AG04450 (cell line): ENCODE results near the gene ARHGDIG. TPM values are rescaled to one million over a fixed set of nuclear protein-coding genes. Genes with fewer than 3 reads are reported as not detected.
"Not testable (repeated sequence)": the region's sequence is repeated elsewhere in the genome, so short reads cannot be mapped to it uniquely, and the experiment has no call there.

Source experiments
- CTCF ChIA-PET: fragments of 300-600, 350-600 bp; formaldehyde crosslinking; extraction: SDS; loops from one replicate; lab custom pipeline; 2022; ENCODE audit warnings: antibody characterized with exemption, inconsistent platforms; lab: Charles Lee
- POLR2A ChIA-PET: fragments of 350-600 bp; formaldehyde crosslinking; extraction: SDS; loops from one replicate; lab custom pipeline; 2021; ENCODE audit warnings: antibody characterized with exemption, inconsistent platforms; lab: Yijun Ruan, JAX
- DNase-seq: peaks from one replicate; pipeline ENCODE4 v3.0.0-alpha.2; 2011; ENCODE audit warnings: low read depth, low spot score
- H3K27ac ChIP-seq: one replicate; pipeline ENCODE4 v1.5.1; 2012; ENCODE audit warnings: low read depth, low read length, control low read depth
- H3K27me3 ChIP-seq: one replicate; pipeline ENCODE4 v1.6.0; 2012; ENCODE audit warnings: low read length; ENCODE audit not compliant: control insufficient read depth, insufficient read depth
- H3K4me3 ChIP-seq: 2 replicates; pipeline ENCODE4 v1.5.1; 2011; ENCODE audit warnings: mild to moderate bottlenecking, low read depth, low read length, control low read depth
- H3K9me3 ChIP-seq: 2 replicates; pipeline ENCODE4 v1.5.1; 2012; ENCODE audit warnings: low read length; ENCODE audit not compliant: control insufficient read depth, insufficient read depth
- CTCF ChIP-seq: IDR thresholded peaks from 2 replicates; pipeline ENCODE4 v1.5.1; 2011; ENCODE audit warnings: low read depth, low read length, control low read depth, inconsistent platforms
- polyA plus RNA-seq: library from polyadenylated mRNA; depleted of rRNA; stranded (reverse); fragments of >200 nt; gene quantifications from 2 replicates; pipeline ENCODE4 v1.2.3, GENCODE V29; 2011

The ARHGDIG gene
- polyA plus RNA-seq, 1 experiment, result not detected

- Histone ChIP-seq H3K27ac (no peak overlapping the region), H3K4me3 (no peak overlapping the region), H3K27me3 (no peaks in the 10 kb centered on the region), H3K9me3 (no peaks in the 10 kb centered on the region; the same call in 1 of the 2 replicates)
- CTCF ChIA-PET, result interaction anchor here (0.5 kb wide), 1 partner anchor 11 kb away, joined by 7 read pairs; no protein-coding TSS in a partner anchor
- POLR2A ChIA-PET, result no interaction called here
- DNase-seq, result no peak
- no peak for TF ChIP-seq CTCF
These were observed 27.7 kb upstream of the ARHGDIG start for GRCh38 chr16:252366-253337.

DNA sequence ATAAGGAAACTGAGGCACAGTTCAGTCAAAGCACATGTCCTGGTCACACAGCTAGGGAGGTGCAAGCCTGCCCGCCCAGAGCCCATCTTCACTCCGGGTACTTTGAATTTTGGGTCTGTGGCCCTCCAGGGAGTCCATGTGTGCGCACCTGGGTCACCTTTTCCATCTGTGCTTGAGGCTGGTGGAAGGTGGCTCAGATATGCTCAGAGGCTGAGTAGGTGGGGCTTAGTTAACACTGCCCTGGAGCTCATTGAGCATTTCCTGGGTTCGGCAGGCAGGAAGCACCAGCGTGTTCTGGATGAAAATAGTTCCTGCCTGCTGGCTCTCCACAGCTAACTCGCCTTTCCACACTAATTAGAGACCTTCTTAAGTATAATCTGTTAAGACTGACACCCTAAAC lies 26.6 kb upstream of the ARHGDIG start:
- Histone ChIP-seq H3K9me3 (no peaks in the 10 kb centered on the region; the same call in 1 of the 2 replicates), H3K4me3 (no peak overlapping the region), H3K27me3 (no peaks in the 10 kb centered on the region), H3K27ac (no peak overlapping the region)
- DNase-seq, result no peak
- POLR2A ChIA-PET, result interaction anchor here (0.6 kb wide), 1 partner anchor 15 kb away, joined by 3 read pairs; no protein-coding TSS in a partner anchor
- CTCF ChIA-PET, result interaction anchor here (0.6 kb wide), 1 partner anchor 98 kb away, joined by 3 read pairs; no protein-coding TSS in a partner anchor
- no peak for TF ChIP-seq CTCF

DNA sequence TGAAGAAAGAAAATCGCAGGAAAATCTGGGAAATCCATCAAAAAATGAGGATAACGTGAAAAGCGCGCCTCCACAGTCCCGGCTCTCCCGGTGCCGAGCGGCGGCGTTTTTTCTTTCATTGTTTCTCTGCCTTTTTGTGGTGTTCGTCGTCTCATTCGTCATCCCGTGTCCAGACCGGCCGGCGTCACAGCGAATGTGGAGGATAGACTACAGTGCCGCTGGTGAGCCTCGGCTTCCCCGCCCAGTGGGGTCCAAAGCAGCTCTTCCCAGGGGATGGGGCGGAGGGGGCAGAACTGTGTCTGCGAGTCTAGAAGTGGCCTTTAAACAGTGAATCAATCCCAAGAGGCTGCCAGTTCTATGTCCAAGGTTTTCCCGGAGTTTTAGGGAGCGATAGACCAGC lies 25.9 kb upstream of the ARHGDIG start:
- no peaks in the 10 kb centered on the region; the same call in 1 of the 2 replicates for H3K9me3 ChIP-seq
- H3K27ac ChIP-seq, result no peak overlapping the region
- POLR2A ChIA-PET, result no interaction called here
- no peak for TF ChIP-seq CTCF
- no peak overlapping the region for H3K4me3 ChIP-seq
- DNase-seq, result no peak
- H3K27me3 ChIP-seq, result no peaks in the 10 kb centered on the region
- CTCF ChIA-PET, result no interaction called here

GRCh38 chr16:255183-255582 lies 25.2 kb upstream of the ARHGDIG start:
- Histone ChIP-seq H3K27ac (no peak overlapping the region), H3K9me3 (no peaks in the 10 kb centered on the region), H3K27me3 (no peaks in the 10 kb centered on the region), H3K4me3 (no peak overlapping the region)
- ChIA-PET POLR2A (no interaction called here), CTCF (no interaction called here)
- no peak for TF ChIP-seq CTCF
- DNase-seq, result no peak

DNA sequence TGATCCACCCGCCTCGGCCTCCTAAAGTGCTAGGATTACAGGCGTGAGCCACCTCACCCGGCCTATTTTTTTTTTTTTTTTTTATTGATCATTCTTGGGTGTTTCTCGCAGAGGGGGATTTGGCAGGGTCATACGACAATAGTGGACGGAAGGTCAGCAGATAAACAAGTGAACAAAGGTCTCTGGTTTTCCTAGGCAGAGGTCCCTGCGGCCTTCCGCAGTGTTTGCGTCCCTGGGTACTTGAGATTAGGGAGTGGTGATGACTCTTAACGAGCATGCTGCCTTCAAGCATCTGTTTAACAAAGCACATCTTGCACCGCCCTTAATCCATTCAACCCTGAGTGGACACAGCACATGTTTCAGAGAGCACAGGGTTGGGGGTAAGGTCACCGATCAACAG lies 22.3 kb upstream of the ARHGDIG start:
- CTCF ChIA-PET, H3K27me3 ChIP-seq, H3K4me3 ChIP-seq, H3K9me3 ChIP-seq, H3K27ac ChIP-seq, DNase-seq, POLR2A ChIA-PET: not testable (repeated sequence)
